CD14-positive monocyte (primary cell): ENCODE results near the gene SSMEM1. TPM values are rescaled to one million over a fixed set of nuclear protein-coding genes. Genes with fewer than 3 reads are reported as not detected.
"Not testable (repeated sequence)": the region's sequence is repeated elsewhere in the genome, so short reads cannot be mapped to it uniquely, and the experiment has no call there.

ENCODE experiments used
- DNase-seq, 3 donors: peaks; one replicate each; pipeline ENCODE4 v3.0.0-alpha.2; 2011 to 2022
- H2AFZ ChIP-seq: 2 replicates; pipeline ENCODE4 v1.6.0; 2012; ENCODE audit warnings: mild to moderate bottlenecking, low read depth, low read length, inconsistent platforms; ENCODE audit not compliant: insufficient read depth, poor library complexity, severe bottlenecking
- H3K27ac ChIP-seq, 2 donors: 1 replicate in 1 of 2; 2 replicates in 1 of 2; pipeline ENCODE4 v1.5.1; 2012 to 2013; ENCODE audit warnings: low read length in 2 of 2, control low read depth in 1 of 2, inconsistent platforms in 1 of 2, low read depth in 1 of 2, mild to moderate bottlenecking in 1 of 2
- H3K27me3 ChIP-seq, 2 donors: one replicate each; pipeline versions ENCODE4 v1.6.0 to v1.6.1; 2011 to 2013; ENCODE audit warnings: low read length in 2 of 2; ENCODE audit not compliant: control insufficient read depth in 2 of 2, insufficient read depth in 2 of 2
- H3K36me3 ChIP-seq, 2 donors: replicated peaks in 1 of 2; 1 replicate in 1 of 2; 2 replicates in 1 of 2; pipeline versions ENCODE4 v1.5.1 to v1.6.1; 2012 to 2013; ENCODE audit warnings: low read length in 2 of 2, control low read depth in 1 of 2, inconsistent platforms in 1 of 2, mild to moderate bottlenecking in 1 of 2; ENCODE audit not compliant: insufficient read depth in 2 of 2, control insufficient read depth in 1 of 2
- H3K4me1 ChIP-seq, 2 donors: 1 replicate in 1 of 2; 2 replicates in 1 of 2; pipeline versions ENCODE4 v1.5.1 to v1.6.1; 2012 to 2013; ENCODE audit warnings: low read length in 2 of 2, control low read depth in 1 of 2, inconsistent platforms in 1 of 2, mild to moderate bottlenecking in 1 of 2, moderate library complexity in 1 of 2; ENCODE audit not compliant: insufficient read depth in 2 of 2, control insufficient read depth in 1 of 2
- H3K4me2 ChIP-seq: replicated peaks from 2 replicates; pipeline ENCODE3; 2012; ENCODE audit warnings: low read length, moderate library complexity, mild to moderate bottlenecking; ENCODE audit not compliant: poor library complexity, severe bottlenecking; ENCODE audit errors: extremely low read depth
- H3K4me3 ChIP-seq, 3 experiments: fragments of 200-600 bp in 1 of 3; sonication (generic) in 1 of 3; replicated peaks in 1 of 3; 1 replicate in 2 of 3; 2 replicates in 1 of 3; pipeline ENCODE4 v1.5.1; 2011 to 2013; ENCODE audit warnings: low read length in 3 of 3, mild to moderate bottlenecking in 3 of 3, control low read depth in 2 of 3, low read depth in 2 of 3, inconsistent platforms in 1 of 3, moderate library complexity in 1 of 3
- H3K79me2 ChIP-seq: 2 replicates; pipeline ENCODE4 v1.6.0; 2012; ENCODE audit warnings: mild to moderate bottlenecking, control low read depth, inconsistent platforms, low read length, moderate library complexity; ENCODE audit not compliant: insufficient read depth
- H3K9ac ChIP-seq: 2 replicates; pipeline ENCODE4 v1.6.0; 2017; ENCODE audit warnings: low read length, mild to moderate bottlenecking; ENCODE audit not compliant: insufficient read depth, poor library complexity, severe bottlenecking
- H3K9me3 ChIP-seq, 2 donors: replicated peaks in 1 of 2; 1 replicate in 1 of 2; 2 replicates in 1 of 2; pipeline versions ENCODE4 v1.5.1 to v1.6.1; 2012 to 2013; ENCODE audit warnings: low read length in 2 of 2, control low read depth in 1 of 2; ENCODE audit not compliant: control insufficient read depth in 1 of 2, insufficient read depth in 1 of 2
- H4K20me1 ChIP-seq: 2 replicates; pipeline ENCODE4 v1.6.0; 2012; ENCODE audit warnings: mild to moderate bottlenecking, low read length, control low read depth, moderate library complexity; ENCODE audit not compliant: insufficient read depth
- H3K27ac Mint-ChIP-seq, 7 donors: one replicate each; pipeline ENCODE4 v1.8.0; 2020; ENCODE audit warnings: mild to moderate bottlenecking in 7 of 7, mixed read lengths in 7 of 7, moderate library complexity in 6 of 7, inconsistent platforms in 2 of 7
- H3K27me3 Mint-ChIP-seq, 3 donors: one replicate each; pipeline ENCODE4 v1.8.0; 2021 to 2022; ENCODE audit warnings: low read depth in 3 of 3, mild to moderate bottlenecking in 3 of 3, mixed read lengths in 3 of 3, moderate library complexity in 3 of 3, inconsistent platforms in 1 of 3
- H3K36me3 Mint-ChIP-seq, 2 donors: one replicate each; pipeline ENCODE4 v1.8.0; 2020; ENCODE audit warnings: mixed read lengths in 2 of 2, inconsistent platforms in 1 of 2, mild to moderate bottlenecking in 1 of 2
- H3K4me1 Mint-ChIP-seq: one replicate; pipeline ENCODE4 v1.8.0; 2020; ENCODE audit warnings: mild to moderate bottlenecking, mixed read lengths
- H3K4me3 Mint-ChIP-seq, 2 donors: one replicate each; pipeline ENCODE4 v1.8.0; 2020; ENCODE audit warnings: mild to moderate bottlenecking in 2 of 2, mixed read lengths in 2 of 2, moderate library complexity in 1 of 2
- H3K9me3 Mint-ChIP-seq, 7 donors: one replicate each; pipeline ENCODE4 v1.8.0; 2020 to 2022; ENCODE audit warnings: mixed read lengths in 7 of 7, mild to moderate bottlenecking in 6 of 7, moderate library complexity in 6 of 7, inconsistent platforms in 2 of 7
- CTCF ChIP-seq: fragments of 200-600 bp; IDR thresholded peaks from one replicate; pipeline ENCODE4 v1.8.0; 2022; ENCODE audit warnings: antibody characterized with exemption, mild to moderate bottlenecking
- WGBS: methylation state at CpG from one replicate; pipeline ENCODE4 v1.1.5; 2013; ENCODE audit warnings: missing lambda C conversion rate; ENCODE audit not compliant: insufficient coverage; 5-methylcytosine and 5-hydroxymethylcytosine counted together
- intact Hi-C, 2 donors: fragments of 100-400 bp; cut with micrococcal nuclease; formaldehyde crosslinking; loops; one replicate each; pipeline versions ENCODE4 v1.15.0 to v1.15.1; 2023
- polyA plus RNA-seq, 3 donors: library from polyadenylated mRNA; depleted of rRNA in 1 of 3; unstranded in 2 of 3; stranded (reverse) in 1 of 3; fragments of 300-500 nt in 2 of 3; fragments of >200 nt in 1 of 3; fragmentation: Illumina TruSeq in 2 of 3; gene quantifications; 1 replicate in 2 of 3; 2 replicates in 1 of 3; pipeline ENCODE4 v1.2.3, GENCODE V29; 2012 to 2021

The SSMEM1 gene
- polyA plus RNA-seq, 3 donors = not detected

- intact Hi-C loops = no loop called here
- Histone ChIP-seq H3K4me2 (no peak overlapping the region), H3K27ac (no peak overlapping the region), H4K20me1 (no peaks in the 10 kb centered on the region), H3K4me3 (no peak overlapping the region), H3K9ac (no peak overlapping the region), H3K36me3 (no peaks in the 10 kb centered on the region), H2AFZ (peak overlapping the region; percentile 8), H3K27me3 (no peaks in the 10 kb centered on the region), H3K79me2 (no peaks in the 10 kb centered on the region), H3K9me3 (no peaks in the 10 kb centered on the region), H3K4me1 (no peaks in the 10 kb centered on the region)
- no peak for TF ChIP-seq CTCF
- DNase-seq = no peak
- Mint-ChIP-seq H3K4me3 (no peak overlapping the region), H3K27me3 (peaks cover 0 to 3% (median 1%) of the 10 kb centered on the region in 3 donors), H3K36me3 (no peaks in the 10 kb centered on the region), H3K27ac (no peak overlapping the region), H3K4me1 (no peaks in the 10 kb centered on the region), H3K9me3 (peaks cover under 1 to 13% (median 3%) of the 10 kb centered on the region in 7 donors)
- 78% methylated on average over 2 of the region's 7 CpGs for WGBS
Measured at GRCh38 chr7:130228840-130229502, 21.3 kb downstream of the SSMEM1 start.

GRCh38 chr7:130229981-130230380 lies 22.3 kb downstream of the SSMEM1 start:
- intact Hi-C loops, H3K36me3 ChIP-seq, H3K27ac Mint-ChIP-seq, H3K4me1 ChIP-seq, H3K4me1 Mint-ChIP-seq, H3K4me3 ChIP-seq, H4K20me1 ChIP-seq, H3K4me3 Mint-ChIP-seq, H3K27ac ChIP-seq, H3K9ac ChIP-seq, DNase-seq, H3K27me3 ChIP-seq, H3K9me3 ChIP-seq, H3K36me3 Mint-ChIP-seq, H2AFZ ChIP-seq, H3K27me3 Mint-ChIP-seq, H3K4me2 ChIP-seq, H3K79me2 ChIP-seq: not testable (repeated sequence)
- peaks cover 0 to 12% (median 2%) of the 10 kb centered on the region in 7 donors for H3K9me3 Mint-ChIP-seq
- WGBS = 100% methylated on average over 2 of the region's 28 CpGs
